Right lobe of liver (tissue), 6 donors: ENCODE results near the gene NPNT. TPM values are rescaled to one million over a fixed set of nuclear protein-coding genes. Genes with fewer than 3 reads are reported as not detected.

ENCODE experiments used
- ATAC-seq, 4 donors: fragments of 200-7000 bp; cut with Tn5 transposase; one replicate each; pipeline ENCODE4 v1.9.1; 2020; ENCODE audit warnings: mild to moderate bottlenecking in 4 of 4, moderate library complexity in 4 of 4
- DNase-seq, 3 donors: peaks; one replicate each; pipeline ENCODE4 v3.0.0-alpha.2; 2020
- H3K27ac ChIP-seq, 3 donors: fragments of 200-600 bp; one replicate each; pipeline ENCODE4 v1.8.0; 2022
- H3K27me3 ChIP-seq, 2 donors: fragments of 200-600 bp; one replicate each; pipeline ENCODE4 v1.8.0; 2022
- H3K36me3 ChIP-seq, 4 donors: fragments of 200-600 bp; sonication (generic) in 1 of 4; one replicate each; pipeline versions ENCODE4 v1.5.1 to v1.8.0; 2017 to 2022; ENCODE audit warnings: control low read depth in 1 of 4
- H3K4me1 ChIP-seq, 4 donors: fragments of 200-600 bp; sonication (generic) in 1 of 4; one replicate each; pipeline versions ENCODE4 v1.5.1 to v1.8.0; 2017 to 2022; ENCODE audit warnings: control low read depth in 1 of 4
- H3K4me3 ChIP-seq, 3 donors: fragments of 200-600 bp; one replicate each; pipeline ENCODE4 v1.8.0; 2022
- H3K9me3 ChIP-seq, 4 donors: fragments of 200-600 bp; sonication (generic) in 1 of 4; one replicate each; pipeline versions ENCODE4 v1.5.1 to v1.8.0; 2017 to 2022; ENCODE audit warnings: control low read depth in 1 of 4
- CTCF ChIP-seq, 4 donors: fragments of 200-600 bp in 3 of 4; fragments of 450-650 bp in 1 of 4; IDR thresholded peaks; one replicate each; pipeline versions ENCODE4 v1.5.1 to v1.8.0; 2016 to 2022; ENCODE audit warnings: antibody characterized with exemption in 4 of 4, mild to moderate bottlenecking in 2 of 4
- POLR2A ChIP-seq: fragments of 450-650 bp; IDR thresholded peaks from one replicate; pipeline ENCODE4 v1.6.1; 2017; ENCODE audit warnings: antibody characterized with exemption, mild to moderate bottlenecking
- WGBS: methylation state at CpG from one replicate; pipeline ENCODE4 v1.1.6; 2018; ENCODE audit warnings: low coverage, low lambda C conversion rate; ENCODE audit not compliant: insufficient coverage; ENCODE audit errors: missing lambda C conversion rate; 5-methylcytosine and 5-hydroxymethylcytosine counted together
- intact Hi-C, 2 donors: fragments of 100-400 bp; cut with DNase I; formaldehyde crosslinking; loops; one replicate each; pipeline versions ENCODE4 v1.11.2 to v1.14.1; 2022
- total RNA-seq, 6 experiments: library from RNA; depleted of rRNA in 2 of 6; stranded (reverse); fragments of >200 nt in 2 of 6; fragmentation: NEBNext Ultra II Directional in 3 of 6; extraction: Animal tissue kit (Norgen Biotek cat#: 25700) in 3 of 6; gene quantifications; one replicate each; pipeline versions ENCODE4 v1.1.0 to v1.2.4, GENCODE V29; 2016 to 2023
- donor health status: DM: no; HTN: yes; CAD: no.
- donor health status: DM: no; HTN: no; CAD: no.
- donor health status: DM: no; HTN: no; CAD: no.
- donor health status: DM: no; HTN: yes; CAD: no.
- donor health status: DM: no; HTN: yes; CAD: no.

The NPNT gene
- total RNA-seq, 6 experiments from 2014 or later: 0.71 to 1.7 (median 1.1) TPM

GRCh38 chr4:105911426-105911825, 16.2 kb downstream of the NPNT start:
- DNase-seq (no peak), ATAC-seq (no peak)
- H3K27me3 ChIP-seq: no peaks in the 10 kb centered on the region
- intact Hi-C loops: no loop called here
- no peak overlapping the region for H3K4me3 ChIP-seq
- no peak for TF ChIP-seq CTCF (IDR thresholded peaks at IDR 0.05)
- no peak for TF ChIP-seq POLR2A
- H3K36me3 ChIP-seq: no peaks in the 10 kb centered on the region
- no peak overlapping the region for H3K27ac ChIP-seq
- no peaks in the 10 kb centered on the region for H3K4me1 ChIP-seq
- no peaks in the 10 kb centered on the region for H3K9me3 ChIP-seq

DNA sequence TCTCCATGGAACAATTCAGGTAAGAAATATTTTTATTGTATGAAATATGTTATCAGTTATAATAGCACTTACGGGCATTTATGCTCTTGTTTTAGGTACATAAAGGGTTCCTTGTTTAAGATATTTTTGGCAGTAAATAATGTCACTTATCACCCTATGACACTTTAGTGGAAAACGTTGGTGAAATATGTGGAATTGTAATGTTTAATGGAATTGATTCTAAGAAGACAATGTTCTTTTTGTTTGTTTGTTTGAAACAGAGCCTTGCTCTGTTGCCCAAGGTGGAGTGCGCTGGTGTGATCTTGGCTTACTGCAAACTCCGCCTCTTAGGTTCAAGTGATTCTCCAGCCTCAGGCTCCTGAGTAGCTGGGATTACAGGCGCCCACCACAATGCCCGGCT, 17.4 kb downstream of the NPNT start:
- H3K27me3 ChIP-seq: no peaks in the 10 kb centered on the region
- TF ChIP-seq CTCF (IDR thresholded peaks at IDR 0.05): no peak
- TF ChIP-seq POLR2A: no peak
- no peaks in the 10 kb centered on the region for H3K36me3 ChIP-seq
- DNase-seq: no peak
- intact Hi-C loops: no loop called here
- no peak overlapping the region for H3K4me3 ChIP-seq
- 55% methylated on average over 6 of the region's 6 CpGs for WGBS
- no peaks in the 10 kb centered on the region for H3K4me1 ChIP-seq
- ATAC-seq: no peak
- no peak overlapping the region for H3K27ac ChIP-seq
- no peaks in the 10 kb centered on the region for H3K9me3 ChIP-seq

DNA sequence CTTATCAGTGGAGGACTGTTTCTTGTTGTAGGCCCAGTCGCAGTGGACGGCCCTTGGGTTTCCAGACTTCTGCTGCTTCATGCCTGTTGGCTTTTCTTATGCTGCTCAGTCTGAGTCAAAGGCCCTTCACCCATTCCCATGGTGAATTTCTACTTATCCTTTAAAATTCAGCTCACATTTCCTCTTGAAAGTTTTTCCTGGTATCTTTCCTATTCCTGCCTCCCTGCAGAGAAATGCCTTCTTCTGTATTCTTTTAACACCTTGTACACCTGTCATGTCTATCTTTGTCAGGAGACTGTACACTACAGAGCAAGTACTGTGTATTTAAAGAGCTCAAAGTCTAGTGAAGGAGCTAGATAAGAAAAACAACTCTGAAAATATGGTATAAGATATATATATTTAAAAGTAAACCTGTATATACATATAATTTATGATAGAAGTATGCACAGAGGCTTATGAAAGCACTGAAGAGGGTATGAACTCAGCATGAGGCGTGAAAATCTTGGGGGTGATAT, 22.0 kb downstream of the NPNT start:
- 79% methylated on average over 3 of the region's 3 CpGs for WGBS
- ATAC-seq (no peak), DNase-seq (no peak)
- intact Hi-C loops: no loop called here
- no peaks in the 10 kb centered on the region for H3K4me1 ChIP-seq
- no peak for TF ChIP-seq CTCF (IDR thresholded peaks at IDR 0.05)
- TF ChIP-seq POLR2A: no peak
- no peaks in the 10 kb centered on the region for H3K36me3 ChIP-seq
- no peak overlapping the region for H3K4me3 ChIP-seq
- H3K9me3 ChIP-seq: no peaks in the 10 kb centered on the region
- no peak overlapping the region for H3K27ac ChIP-seq
- H3K27me3 ChIP-seq: no peaks in the 10 kb centered on the region

DNA sequence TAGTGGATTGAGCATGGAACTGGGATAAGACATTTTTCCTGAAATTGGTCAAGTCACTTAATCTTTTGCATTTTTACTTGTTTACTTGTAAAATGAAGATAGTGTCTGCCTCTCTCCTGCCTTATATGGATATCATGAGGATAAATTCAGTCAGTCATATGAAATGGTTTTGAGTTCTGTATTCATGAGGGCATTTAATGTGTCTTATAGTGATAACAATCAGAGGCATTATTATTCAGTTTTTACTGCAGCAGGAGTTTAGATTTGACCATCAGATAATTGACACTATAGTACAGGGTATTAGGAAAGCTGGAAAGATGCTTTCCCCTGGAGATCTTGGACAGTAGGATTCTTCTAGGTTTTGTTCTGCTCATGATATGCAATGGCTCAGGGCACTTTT, 26.0 kb downstream of the NPNT start:
- Histone ChIP-seq H3K4me1 (no peaks in the 10 kb centered on the region), H3K27me3 (no peaks in the 10 kb centered on the region), H3K27ac (no peak overlapping the region), H3K9me3 (no peaks in the 10 kb centered on the region), H3K36me3 (no peaks in the 10 kb centered on the region), H3K4me3 (no peak overlapping the region)
- TF ChIP-seq CTCF (IDR thresholded peaks at IDR 0.05) (no peak), POLR2A (no peak)
- ATAC-seq (no peak), DNase-seq (no peak)
- intact Hi-C loops: no loop called here
